GM18502 (cell line): Measurements from ENCODE around the gene LTC4S.

Experiments used
- ATAC-seq: cut with Tn5 transposase; IDR thresholded peaks from one replicate; pipeline ENCODE4 v1.9.1; 2021; ENCODE audit warnings: mild to moderate bottlenecking; ENCODE audit not compliant: unreplicated experiment, poor library complexity

Gene LTC4S

DNA sequence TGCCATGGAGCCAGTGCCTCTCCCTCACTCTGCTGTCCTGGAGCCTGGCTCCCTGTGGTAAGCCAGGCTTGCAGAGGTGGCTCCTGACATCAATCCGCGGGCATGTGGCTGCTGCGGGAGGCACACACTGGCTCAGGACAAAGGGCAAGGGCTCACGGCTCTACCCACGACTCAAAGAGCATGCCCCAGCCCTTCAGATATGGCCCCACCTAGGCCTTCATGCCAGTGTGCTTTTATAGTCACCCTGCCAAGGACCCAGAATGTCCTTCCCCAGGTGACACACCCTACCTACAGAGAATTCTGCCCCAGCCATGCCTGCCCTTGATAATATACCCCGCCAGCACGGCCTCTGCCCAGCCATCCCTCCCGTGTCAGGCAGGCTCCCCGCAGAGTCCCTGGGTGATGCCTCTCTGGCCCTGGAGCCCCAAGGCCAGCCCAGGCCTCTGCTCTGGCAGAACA, 11.3 kb downstream of the LTC4S start:
- no peak for ATAC-seq

- peak; percentile 17 for ATAC-seq
These were observed 11.9 kb downstream of the LTC4S start for GRCh38 chr5:179805529-179806249.

DNA sequence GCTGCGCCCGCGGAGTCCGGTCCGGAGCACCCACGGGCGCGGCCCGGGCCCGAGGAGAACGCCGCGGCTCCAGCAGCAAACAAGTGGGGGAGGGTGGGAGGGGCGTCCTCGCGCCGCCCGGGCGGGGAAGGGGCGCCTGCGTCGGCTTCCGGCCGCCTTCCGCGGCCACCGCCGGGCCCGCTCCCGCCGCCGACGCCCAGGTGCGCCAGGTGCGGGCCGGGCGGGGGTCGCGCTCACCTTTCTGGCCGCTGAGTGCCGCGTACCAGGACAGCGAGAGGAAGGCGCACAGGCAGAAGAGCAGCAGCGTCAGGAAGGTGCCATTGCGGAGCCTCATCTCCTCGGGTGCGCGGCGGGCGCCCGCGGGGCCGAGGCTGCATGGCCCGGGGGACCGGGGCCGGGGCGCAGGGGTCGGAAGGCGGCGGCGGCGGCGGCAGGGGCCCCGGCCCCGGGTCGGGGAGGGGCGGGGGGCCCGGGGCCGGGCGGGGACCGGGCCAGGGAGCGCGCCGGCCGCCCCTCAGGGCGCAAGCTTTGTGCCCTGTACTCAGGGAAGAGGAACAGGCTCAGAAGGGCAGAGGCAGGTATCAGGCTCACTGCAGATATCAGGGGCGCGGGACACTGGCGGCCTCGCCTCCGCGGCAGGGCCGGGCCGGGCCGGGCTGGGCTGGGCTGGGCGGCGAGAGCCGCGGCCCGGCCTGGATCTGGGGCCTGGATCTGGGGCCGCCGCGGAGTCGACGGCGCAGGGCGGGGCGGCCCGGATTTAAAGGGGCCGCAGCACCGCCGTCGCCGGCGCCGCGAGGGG, 12.7 kb downstream of the LTC4S start, which contains the start of gene MGAT4B:
MGAT4B (minus strand) TSS at position 617 of the 799 bp plus-strand sequence; CDS start at position 334, 283 bp downstream.
- peak; percentile 69 for ATAC-seq

GRCh38 chr5:179812135-179812825, 18.5 kb downstream of the LTC4S start:
- ATAC-seq = no peak

DNA sequence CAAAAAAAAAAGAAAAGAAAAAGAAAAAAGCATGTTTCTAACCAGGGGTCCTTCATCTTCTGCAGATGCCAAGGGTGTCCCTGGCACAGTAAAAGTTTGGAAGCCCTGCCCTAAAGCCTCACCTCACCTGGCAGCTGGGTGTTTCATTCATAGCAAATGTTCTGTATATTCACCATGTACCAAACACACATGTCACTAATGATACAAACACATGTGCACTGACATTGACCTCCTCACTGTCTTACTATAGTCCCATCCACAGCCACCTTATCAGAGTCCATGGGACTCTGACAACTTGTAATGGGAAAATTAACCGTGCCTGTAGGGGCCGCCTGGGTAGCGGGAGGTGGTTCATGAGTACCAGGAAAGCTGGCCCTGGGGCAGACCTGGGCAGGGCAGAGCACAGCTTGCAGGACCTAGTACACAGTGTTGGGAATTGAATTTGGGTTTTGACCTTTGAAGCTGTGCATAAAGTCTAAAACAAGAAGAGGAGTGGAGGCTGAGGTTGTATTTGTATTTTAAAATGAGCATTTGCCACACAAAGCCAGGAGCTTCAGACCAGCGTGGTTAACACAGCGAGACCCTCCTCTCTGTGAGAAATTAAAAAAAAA, 19.3 kb downstream of the LTC4S start:
- ATAC-seq = no peak

DNA sequence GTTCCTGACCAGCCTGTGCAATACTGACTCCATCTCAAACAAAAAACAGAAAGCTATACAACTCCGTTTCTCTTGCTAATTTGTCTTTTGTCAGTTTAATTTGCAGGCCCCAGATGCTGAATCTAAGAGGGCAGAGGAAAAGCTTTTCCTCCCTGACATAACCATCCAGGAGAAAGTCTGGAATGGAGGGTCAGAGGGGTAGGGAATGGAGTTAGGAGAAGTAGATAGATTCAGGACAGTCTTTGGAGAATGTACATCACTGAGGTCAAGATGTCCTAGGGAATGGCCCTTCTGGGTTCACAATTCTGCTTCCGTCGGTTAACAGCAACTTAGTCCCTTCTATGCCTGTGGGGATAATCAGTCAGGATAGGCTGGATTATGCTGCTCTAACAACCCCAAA, 20.3 kb downstream of the LTC4S start:
- no peak for ATAC-seq

DNA sequence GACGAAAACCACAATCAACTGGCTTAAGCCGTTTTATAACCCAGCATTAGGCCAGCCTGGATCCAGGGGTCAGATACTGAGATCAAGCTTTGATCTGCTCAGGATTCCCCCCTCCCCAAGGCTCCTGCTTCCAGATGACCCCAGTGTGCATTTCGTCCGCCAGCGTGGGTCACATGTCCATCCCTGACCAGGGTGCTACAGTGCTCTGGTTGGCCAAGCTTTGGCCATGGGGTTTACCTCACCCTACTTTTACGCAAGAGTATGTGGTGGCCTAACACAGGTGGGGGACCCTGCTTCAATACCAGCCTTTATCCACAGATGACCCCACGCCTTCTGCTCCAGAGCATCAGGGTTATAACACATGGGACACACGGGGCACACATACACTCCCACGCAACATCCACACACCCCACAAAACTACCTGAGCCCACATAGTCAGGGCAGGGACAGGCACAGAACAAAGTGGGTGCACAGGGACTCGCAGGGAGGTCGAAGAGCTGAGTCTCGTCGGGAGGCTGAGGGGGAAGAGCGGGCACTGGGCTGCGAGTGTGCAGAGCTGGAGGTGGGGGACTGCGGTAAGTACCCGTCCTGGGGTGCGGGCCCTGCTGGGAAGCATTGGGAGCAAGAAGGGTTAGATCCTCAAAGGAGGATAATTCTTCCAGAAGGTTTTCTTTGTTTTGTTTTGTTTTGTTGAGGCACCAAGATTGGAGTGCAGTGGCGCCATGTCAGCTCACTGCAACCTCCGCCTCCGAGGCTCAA, 21.9 kb downstream of the LTC4S start:
- ATAC-seq = no peak

GRCh38 chr5:179816401-179816795, 22.6 kb downstream of the LTC4S start:
- ATAC-seq = no peak

DNA sequence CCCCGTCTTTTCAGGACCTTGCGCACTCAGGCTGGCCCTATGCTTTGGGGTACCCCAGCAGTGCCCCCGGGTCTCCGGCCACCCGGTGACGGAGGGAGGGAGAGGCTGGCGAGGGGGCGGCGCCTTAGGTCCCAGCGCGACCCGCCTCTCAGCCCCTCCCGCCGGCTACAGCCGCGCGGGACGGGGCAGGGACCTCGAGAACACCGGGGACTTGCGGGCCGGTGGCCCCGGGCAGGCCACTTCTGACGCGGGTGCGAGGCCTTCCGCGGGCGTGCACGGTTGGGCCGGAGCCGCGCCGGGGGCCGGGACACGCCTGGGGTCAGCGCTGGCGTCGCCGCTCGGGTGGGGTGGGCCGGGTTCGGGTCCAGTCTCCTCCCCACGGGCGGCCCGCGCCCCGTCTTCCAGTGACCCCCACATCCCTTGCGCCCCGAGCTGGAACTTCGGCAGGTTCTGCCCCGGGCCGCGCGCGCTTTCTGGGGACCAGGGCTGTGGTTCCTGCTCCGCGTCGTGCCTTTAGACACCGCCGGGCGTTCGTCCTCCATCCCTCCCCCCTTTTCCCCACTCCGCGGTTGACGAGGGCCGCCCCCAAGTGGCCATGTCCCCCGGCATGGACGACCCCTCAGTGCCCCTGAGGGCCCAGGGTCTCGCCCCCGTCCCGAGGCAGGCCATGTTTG, 23.1 kb downstream of the LTC4S start:
- ATAC-seq = no peak

DNA sequence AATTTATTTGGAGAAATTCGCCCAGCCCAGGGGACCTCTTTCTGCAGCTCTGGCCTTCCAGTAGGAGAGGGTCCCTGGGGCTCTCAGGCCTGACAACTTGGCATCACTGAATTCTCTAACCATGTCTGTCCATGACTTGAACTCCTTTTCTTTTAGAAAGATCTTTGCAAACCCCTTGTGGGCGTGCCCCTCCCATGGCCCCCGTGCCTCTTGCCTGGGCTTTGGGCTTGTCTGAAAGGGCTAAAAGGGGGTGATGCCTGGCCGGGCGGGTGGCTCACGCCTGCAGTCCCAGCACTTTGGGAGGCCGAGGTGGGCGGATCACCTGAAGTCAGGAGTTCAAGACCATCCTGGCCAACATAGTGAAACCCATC, 23.7 kb downstream of the LTC4S start:
- no peak for ATAC-seq

DNA sequence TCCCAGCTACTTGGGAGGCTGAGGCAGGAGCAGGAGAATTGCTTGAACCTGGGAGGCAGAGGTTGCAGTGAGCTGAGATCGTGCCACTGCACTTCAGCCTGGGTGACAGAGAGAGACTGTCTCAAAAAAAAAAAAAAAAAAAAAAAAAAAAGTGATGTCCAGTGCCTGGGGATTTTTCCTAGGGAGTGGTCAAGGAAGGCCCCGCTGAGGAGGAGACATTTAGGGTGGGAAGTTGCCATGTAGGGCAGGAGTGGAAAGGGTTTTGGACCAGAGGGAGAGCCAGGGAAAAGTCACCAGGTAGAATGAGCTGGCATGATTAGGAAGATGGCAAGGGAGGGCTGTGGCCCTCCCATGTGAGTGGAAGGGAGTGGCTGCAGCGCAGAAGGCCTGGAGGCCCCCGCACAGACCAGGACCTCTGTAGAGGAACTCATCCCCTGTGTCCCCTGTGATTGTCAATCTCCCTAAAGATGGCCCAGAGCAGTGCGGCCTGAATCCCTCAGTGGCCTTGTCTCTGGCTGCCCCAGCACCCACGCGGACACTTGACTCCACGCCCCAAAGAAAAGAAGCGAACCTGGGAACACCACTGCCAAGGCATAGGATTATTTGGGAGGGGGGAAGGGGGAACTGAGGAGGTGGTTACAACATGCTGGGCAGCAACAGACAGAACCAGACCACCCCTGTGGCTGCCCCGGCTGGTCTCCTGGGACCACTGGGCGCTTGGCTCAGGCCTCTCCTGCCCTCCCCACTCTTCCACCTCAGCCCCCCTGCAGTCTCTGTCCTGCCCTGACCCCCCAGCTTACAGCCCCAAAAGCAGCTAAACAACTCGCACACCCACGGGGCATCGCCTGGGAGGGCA, 24.3 kb downstream of the LTC4S start:
- ATAC-seq = no peak

- peak; percentile 67 for ATAC-seq
These were observed 25.0 kb downstream of the LTC4S start for GRCh38 chr5:179818746-179819295.

GRCh38 chr5:179819296-179820126, 25.7 kb downstream of the LTC4S start:
- no peak for ATAC-seq

GRCh38 chr5:179820127-179820482, 26.3 kb downstream of the LTC4S start:
- no peak for ATAC-seq

DNA sequence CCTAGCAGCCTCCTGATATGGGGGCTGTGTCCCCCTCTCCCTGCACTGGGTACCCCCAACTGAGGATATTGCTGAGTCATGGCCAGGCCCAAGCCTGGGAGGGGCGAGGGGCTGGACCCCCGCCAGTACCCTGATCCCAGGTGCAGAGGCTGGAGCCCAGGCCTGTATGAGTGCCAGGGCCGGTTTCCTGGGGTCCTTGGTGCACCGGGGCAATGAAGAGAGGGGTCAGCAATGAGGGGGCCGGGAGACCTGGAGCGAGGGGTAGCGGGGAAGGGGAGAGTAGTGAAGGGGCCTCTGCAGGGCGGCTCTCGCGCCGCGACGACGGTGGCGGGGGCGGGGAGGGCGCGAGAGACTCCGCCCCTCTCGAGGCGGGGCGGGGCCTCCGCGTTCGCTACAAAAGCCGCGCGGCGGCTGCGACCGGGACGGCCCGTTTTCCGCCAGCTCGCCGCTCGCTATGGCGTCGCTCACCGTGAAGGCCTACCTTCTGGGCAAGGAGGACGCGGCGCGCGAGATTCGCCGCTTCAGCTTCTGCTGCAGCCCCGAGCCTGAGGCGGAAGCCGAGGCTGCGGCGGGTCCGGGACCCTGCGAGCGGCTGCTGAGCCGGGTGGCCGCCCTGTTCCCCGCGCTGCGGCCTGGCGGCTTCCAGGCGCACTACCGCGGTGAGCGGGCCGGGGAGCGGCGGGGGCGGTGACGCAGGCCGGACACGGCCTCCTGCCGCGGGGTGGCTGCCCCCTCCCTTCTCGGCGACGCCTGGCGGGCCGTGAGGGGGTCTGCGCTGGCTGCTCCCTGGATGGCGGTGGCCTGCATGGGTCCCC, 26.9 kb downstream of the LTC4S start, which contains the start of gene SQSTM1:
SQSTM1 (plus strand) TSS at position 423 of the 815 bp plus-strand sequence; CDS start at position 455, 32 bp downstream.
- peak; percentile 39 for ATAC-seq

- peak; percentile 45 for ATAC-seq
These were observed 27.7 kb downstream of the LTC4S start for GRCh38 chr5:179821298-179822058.
